Measurements from ENCODE around the gene LRR1.

- TF ChIP-seq CTCF (IDR thresholded peaks at IDR 0.05), result no peak
- no peak for TF ChIP-seq POLR2A (IDR thresholded peaks at IDR 0.05)
Observed at GRCh38 chr14:49583629-49584028, 15.1 kb upstream of the LRR1 start.

Measured in adrenal gland (tissue), 5 donors.